VCaP (cell line): ENCODE measurements around the gene BUD13.
A peak's percentile ranks its signal among the peaks of the same experiment; 100 is the strongest.
"Not testable (repeated sequence)": the region's sequence is repeated elsewhere in the genome, so short reads cannot be mapped to it uniquely, and the experiment has no call there.

Source experiments
- H3K27ac ChIP-seq: fragments of 450-650 bp; 2 replicates; pipeline ENCODE4 v1.5.1; 2017
- CTCF ChIP-seq: fragments of 450-650 bp; conservative IDR thresholded peaks from 2 replicates; pipeline ENCODE4 v1.5.1; 2017; ENCODE audit warnings: mild to moderate bottlenecking, moderate library complexity

Gene BUD13

GRCh38 chr11:116773203-116774097 is 663 bp upstream of the BUD13 start:
- peak overlapping the region; percentile 92 for H3K27ac ChIP-seq
- no peak for TF ChIP-seq CTCF

GRCh38 chr11:116771935-116772334 is 852 bp downstream of the BUD13 start:
- H3K27ac ChIP-seq: peak overlapping the region; percentile 92
- TF ChIP-seq CTCF: no peak

GRCh38 chr11:116762132-116762531 is 10.7 kb downstream of the BUD13 start:
- H3K27ac ChIP-seq: no peak overlapping the region
- no peak for TF ChIP-seq CTCF

- H3K27ac ChIP-seq: not testable (repeated sequence)
These were observed 16.7 kb downstream of the BUD13 start for GRCh38 chr11:116756044-116756443.

- H3K27ac ChIP-seq: no peak overlapping the region
- no peak for TF ChIP-seq CTCF
These were observed 22.6 kb downstream of the BUD13 start for GRCh38 chr11:116750070-116750718.

GRCh38 chr11:116742104-116742503 is 30.7 kb downstream of the BUD13 start:
- H3K27ac ChIP-seq: no peak overlapping the region
- TF ChIP-seq CTCF: no peak

- no peak overlapping the region for H3K27ac ChIP-seq
- TF ChIP-seq CTCF: no peak
These were observed 32.0 kb downstream of the BUD13 start for GRCh38 chr11:116740741-116741140.

GRCh38 chr11:116738975-116739374 is 33.8 kb downstream of the BUD13 start:
- no peak for TF ChIP-seq CTCF
- H3K27ac ChIP-seq: no peak overlapping the region
